ENCODE data around the gene APOBEC3A. TPM values are rescaled to one million over a fixed set of nuclear protein-coding genes. Genes with fewer than 3 reads are reported as not detected.
"Not testable (repeated sequence)": the region's sequence is repeated elsewhere in the genome, so short reads cannot be mapped to it uniquely, and the experiment has no call there.

Gene APOBEC3A
- total and polyA plus RNA-seq, 2 experiments from 2014 or later = not detected

DNA sequence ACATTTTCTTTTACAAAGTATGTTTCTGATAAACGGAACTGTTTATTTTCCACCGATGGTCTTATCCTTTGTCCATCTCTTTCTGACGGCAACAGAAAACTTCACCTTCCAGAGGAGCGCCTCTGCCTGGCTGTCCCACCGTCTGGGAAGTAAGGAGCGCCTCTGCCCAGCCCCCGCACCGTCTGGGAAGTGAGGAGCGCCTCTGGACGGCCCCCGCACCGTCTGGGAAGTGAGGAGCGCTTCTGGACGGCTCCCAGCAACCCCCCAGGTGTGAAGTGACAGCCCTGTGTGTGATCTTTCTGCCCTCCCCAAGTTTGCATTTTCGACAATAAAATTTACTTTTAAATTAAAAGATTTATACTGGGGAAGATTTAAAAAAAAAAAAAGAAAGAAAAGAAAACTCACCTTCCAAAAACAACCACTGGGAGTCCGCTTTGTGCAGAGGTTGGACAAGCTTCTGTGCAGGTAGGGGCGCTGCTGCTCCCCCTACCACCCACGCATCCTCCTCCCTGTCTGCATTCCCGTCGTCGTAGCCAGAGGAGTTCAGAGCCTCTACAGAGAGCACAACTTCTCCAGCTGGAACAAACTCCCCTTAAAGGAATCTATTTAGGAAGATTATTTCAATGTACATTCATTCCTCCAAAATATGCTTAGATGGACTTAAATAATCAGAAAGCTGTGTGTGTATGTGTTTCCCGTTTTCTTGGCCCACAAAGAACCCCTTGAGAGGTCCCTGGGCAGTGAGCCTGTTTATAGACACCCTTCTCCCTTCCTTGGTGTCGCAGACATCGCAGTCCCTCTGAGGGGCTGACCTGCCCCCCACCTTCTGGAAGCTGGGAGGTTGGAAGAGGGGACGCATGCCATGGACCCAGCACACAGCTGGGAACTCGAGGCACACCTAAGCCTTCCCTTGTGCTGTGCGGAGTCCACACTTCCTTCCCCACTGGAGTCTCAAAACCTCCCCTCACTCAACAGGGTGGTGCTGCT lies 23.9 kb downstream of the APOBEC3A start:
- Histone ChIP-seq H3K9me2 (replicated peaks; ENCODE audit: insufficient read depth) (no peaks in the 10 kb centered on the region), H3K27me3 (no peaks in the 10 kb centered on the region), H4K20me1 (ENCODE audit: insufficient read depth, poor library complexity, severe bottlenecking) (no peaks in the 10 kb centered on the region), H3K4me1 (ENCODE audit: insufficient read depth) (peaks cover 12% of the 10 kb centered on the region), H3K79me2 (no peaks in the 10 kb centered on the region), H3K27ac (peak overlapping the region; percentile 60), H3K36me3 (replicated peaks; ENCODE audit: insufficient read depth, low read depth) (no peaks in the 10 kb centered on the region), H3K4me2 (peak overlapping the region; percentile 73), H3K9me3 (ENCODE audit: low read depth) (no peaks in the 10 kb centered on the region), H2AFZ (no peak overlapping the region), H3K4me3 (no peak overlapping the region)
- TF ChIP-seq, protein P1, sequence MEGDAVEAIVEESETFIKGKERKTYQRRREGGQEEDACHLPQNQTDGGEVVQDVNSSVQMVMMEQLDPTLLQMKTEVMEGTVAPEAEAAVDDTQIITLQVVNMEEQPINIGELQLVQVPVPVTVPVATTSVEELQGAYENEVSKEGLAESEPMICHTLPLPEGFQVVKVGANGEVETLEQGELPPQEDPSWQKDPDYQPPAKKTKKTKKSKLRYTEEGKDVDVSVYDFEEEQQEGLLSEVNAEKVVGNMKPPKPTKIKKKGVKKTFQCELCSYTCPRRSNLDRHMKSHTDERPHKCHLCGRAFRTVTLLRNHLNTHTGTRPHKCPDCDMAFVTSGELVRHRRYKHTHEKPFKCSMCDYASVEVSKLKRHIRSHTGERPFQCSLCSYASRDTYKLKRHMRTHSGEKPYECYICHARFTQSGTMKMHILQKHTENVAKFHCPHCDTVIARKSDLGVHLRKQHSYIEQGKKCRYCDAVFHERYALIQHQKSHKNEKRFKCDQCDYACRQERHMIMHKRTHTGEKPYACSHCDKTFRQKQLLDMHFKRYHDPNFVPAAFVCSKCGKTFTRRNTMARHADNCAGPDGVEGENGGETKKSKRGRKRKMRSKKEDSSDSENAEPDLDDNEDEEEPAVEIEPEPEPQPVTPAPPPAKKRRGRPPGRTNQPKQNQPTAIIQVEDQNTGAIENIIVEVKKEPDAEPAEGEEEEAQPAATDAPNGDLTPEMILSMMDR (IDR thresholded peaks at IDR 0.05; ENCODE audit: poor library complexity) = peak; percentile 40
- TF ChIP-seq EZH2 (IDR thresholded peaks at IDR 0.05; ENCODE audit: borderline replicate concordance) (no peak), EZH2phosphoT487 (IDR thresholded peaks at IDR 0.05; ENCODE audit: low read depth, severe bottlenecking, unreplicated experiment) (no peak)
- 58% methylated on average over 27 of the region's 27 CpGs for WGBS (ENCODE audit: low lambda C conversion rate, missing lambda C conversion rate)
- DNase-seq (ENCODE audit: low spot score) = peak; percentile 79

DNA sequence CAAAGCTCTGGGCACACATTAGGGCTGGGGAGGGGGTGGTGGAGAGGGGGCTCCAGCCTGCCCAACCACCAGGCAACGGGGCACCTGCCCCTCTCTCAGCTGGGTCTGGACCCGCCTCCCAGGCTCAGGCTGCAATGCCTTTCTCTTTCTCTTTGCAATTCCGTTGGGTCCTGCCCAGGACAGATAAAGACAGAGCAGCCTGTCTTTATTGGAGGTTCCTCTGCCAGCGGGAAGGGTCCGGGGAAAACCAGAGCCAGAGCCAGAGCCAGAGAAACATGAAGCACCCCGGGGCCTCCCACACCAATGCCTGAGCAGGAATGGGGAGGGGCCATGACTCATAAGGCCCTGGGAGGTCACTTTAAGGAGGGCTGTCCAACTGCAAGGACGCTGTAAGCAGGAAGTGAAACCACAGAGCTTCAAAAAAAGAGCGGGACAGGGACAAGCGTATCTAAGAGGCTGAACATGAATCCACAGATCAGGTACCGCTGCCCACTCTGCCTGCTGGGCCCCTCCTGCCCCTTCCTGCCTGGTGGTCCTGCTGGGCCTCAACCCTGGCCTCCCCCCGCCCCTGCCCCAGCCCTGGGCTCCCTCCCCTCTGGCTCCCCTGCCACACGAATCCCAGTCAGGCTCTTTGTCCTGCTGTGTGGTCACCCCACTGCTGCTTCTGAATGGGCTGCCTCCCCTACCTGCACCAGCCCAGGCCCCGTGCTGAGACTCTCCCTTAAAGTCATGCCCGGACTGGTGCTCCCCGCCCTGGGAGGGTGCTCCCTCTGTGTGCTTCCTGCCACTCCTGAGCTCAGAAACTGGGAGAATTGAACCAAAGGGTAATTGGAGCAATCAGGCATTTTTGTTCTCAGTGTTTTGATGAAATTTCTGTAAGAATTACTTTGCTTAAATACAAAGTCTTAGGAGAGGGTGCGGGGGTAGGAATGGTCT lies 24.9 kb downstream of the APOBEC3A start, which contains the start of gene APOBEC3B:
Gene APOBEC3B, plus strand, starts transcription at position 356 of the 936 bp plus-strand sequence. Its CDS starts 107 bp downstream, at position 463.
- no peaks in the 10 kb centered on the region for H3K79me2 ChIP-seq
- peak within 1 kb of the TSS; percentile 73 for H3K4me2 ChIP-seq
- no peaks in the 10 kb centered on the region for H3K9me3 ChIP-seq (ENCODE audit: low read depth)
- no peaks in the 10 kb centered on the region for H4K20me1 ChIP-seq (ENCODE audit: insufficient read depth, poor library complexity, severe bottlenecking)
- peak within 1 kb of the TSS; percentile 67 for H3K27ac ChIP-seq
- H3K27me3 ChIP-seq = no peaks in the 10 kb centered on the region
- peak; percentile 95 for DNase-seq (ENCODE audit: low spot score)
- H3K4me3 ChIP-seq = no peak within 1 kb of the TSS
- H3K9me2 ChIP-seq (replicated peaks; ENCODE audit: insufficient read depth) = no peaks in the 10 kb centered on the region
- no peak within 1 kb of the TSS for H2AFZ ChIP-seq
- peaks cover 12% of the 10 kb centered on the region for H3K4me1 ChIP-seq (ENCODE audit: insufficient read depth)
- WGBS (ENCODE audit: low lambda C conversion rate, missing lambda C conversion rate) = 38% methylated on average over 15 of the region's 16 CpGs
- H3K36me3 ChIP-seq (replicated peaks; ENCODE audit: insufficient read depth, low read depth) = no peaks in the 10 kb centered on the region
- TF ChIP-seq, protein P1 (IDR thresholded peaks at IDR 0.05; ENCODE audit: poor library complexity) = no peak
- TF ChIP-seq EZH2 (IDR thresholded peaks at IDR 0.05; ENCODE audit: borderline replicate concordance) = no peak
- no peak for TF ChIP-seq EZH2phosphoT487 (IDR thresholded peaks at IDR 0.05; ENCODE audit: low read depth, severe bottlenecking, unreplicated experiment)

DNA sequence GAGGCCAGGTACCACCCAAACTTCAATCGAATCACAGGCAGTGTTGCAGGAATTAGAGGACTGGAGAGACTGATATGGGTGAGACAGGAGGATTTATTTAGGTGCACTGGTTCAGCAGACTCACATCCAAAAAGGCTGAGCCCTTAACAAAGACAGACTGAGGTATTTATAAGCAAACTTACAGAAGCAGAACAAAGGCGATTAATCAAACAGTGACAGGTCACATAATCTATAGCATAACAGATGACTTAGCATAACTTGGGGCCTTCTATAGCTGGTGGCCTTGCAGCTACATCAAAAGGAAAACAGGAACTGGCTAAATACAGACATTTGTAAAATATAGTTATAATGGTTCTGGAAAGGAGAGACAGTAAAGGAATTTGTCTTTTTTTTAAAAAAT lies 26.8 kb downstream of the APOBEC3A start:
- Histone ChIP-seq H3K9me3 (ENCODE audit: low read depth) (no peaks in the 10 kb centered on the region), H3K27me3 (no peaks in the 10 kb centered on the region), H3K4me2 (no peak overlapping the region), H2AFZ (no peak overlapping the region), H3K79me2 (no peaks in the 10 kb centered on the region), H3K27ac (peak overlapping the region; percentile 88), H3K4me1 (ENCODE audit: insufficient read depth) (peaks cover 12% of the 10 kb centered on the region), H3K36me3 (replicated peaks; ENCODE audit: insufficient read depth, low read depth) (no peaks in the 10 kb centered on the region), H3K4me3 (no peak overlapping the region), H4K20me1 (ENCODE audit: insufficient read depth, poor library complexity, severe bottlenecking) (no peaks in the 10 kb centered on the region), H3K9me2 (replicated peaks; ENCODE audit: insufficient read depth) (no peaks in the 10 kb centered on the region)
- no peak for DNase-seq (ENCODE audit: low spot score)
- 92% methylated on average over 2 of the region's 2 CpGs for WGBS (ENCODE audit: low lambda C conversion rate, missing lambda C conversion rate)
- TF ChIP-seq EZH2phosphoT487 (IDR thresholded peaks at IDR 0.05; ENCODE audit: low read depth, severe bottlenecking, unreplicated experiment) (no peak), EZH2 (IDR thresholded peaks at IDR 0.05; ENCODE audit: borderline replicate concordance) (no peak)
- TF ChIP-seq, protein P1 (IDR thresholded peaks at IDR 0.05; ENCODE audit: poor library complexity) = no peak

DNA sequence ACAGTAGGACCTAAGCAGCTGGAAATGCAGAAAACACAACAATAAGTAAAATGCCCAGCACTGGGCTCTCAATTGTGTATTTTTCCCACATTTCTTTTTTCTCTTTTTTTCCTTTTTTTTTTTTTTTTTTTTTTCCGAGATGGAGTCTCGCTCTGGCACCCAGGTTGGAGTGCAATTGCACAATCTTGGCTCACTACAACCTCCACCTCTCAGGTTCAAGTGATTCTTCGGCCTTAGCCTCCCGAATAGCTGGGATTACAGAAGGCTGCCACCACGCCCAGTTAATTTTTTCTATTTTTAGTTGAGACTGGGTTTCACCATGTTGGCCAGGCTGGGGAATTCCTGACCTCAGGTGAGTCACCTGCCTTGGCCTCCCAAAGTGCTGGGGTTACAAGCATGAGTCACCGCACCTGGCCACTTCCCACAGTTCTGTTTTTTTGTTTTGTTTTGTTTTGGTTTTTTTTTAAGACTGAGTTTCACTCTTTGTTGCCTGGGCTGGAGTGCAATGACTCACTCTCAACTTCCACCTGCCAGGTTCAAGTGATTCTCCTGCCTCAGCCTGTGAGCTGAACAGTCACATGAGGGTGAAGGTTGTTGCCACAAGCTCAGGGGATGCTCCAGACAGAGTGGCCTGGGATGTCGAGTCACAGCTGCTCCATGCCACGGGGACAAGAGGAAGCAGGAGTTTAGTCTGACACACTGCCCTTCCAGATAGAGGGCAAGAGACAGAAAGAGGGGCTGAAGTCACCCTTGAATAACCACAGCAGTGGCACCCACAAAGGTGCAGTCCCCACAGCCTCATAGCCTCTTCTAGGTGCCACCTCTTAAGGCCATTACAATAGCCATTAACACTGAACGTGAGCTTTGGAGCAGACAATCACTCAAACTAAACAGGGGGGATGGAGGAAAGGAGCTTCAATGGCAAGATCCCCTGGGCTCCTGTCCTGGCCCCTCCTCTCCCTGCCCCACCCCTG lies 27.7 kb downstream of the APOBEC3A start:
- H3K79me2 ChIP-seq; H3K27me3 ChIP-seq; H3K4me2 ChIP-seq; H3K9me2 ChIP-seq (replicated peaks; ENCODE audit: insufficient read depth); H4K20me1 ChIP-seq (ENCODE audit: insufficient read depth, poor library complexity, severe bottlenecking); H3K4me3 ChIP-seq; H3K36me3 ChIP-seq (replicated peaks; ENCODE audit: insufficient read depth, low read depth); H3K9me3 ChIP-seq (ENCODE audit: low read depth); H2AFZ ChIP-seq: not testable (repeated sequence)
- 68% methylated on average over 8 of the region's 9 CpGs for WGBS (ENCODE audit: low lambda C conversion rate, missing lambda C conversion rate)
- peak; percentile 83 for DNase-seq (ENCODE audit: low spot score)
- peaks cover 12% of the 10 kb centered on the region for H3K4me1 ChIP-seq (ENCODE audit: insufficient read depth)
- H3K27ac ChIP-seq = peak overlapping the region; percentile 88

Data from hepatocyte (in vitro differentiated cells).